ENCODE data around the gene PEX14. TPM values are rescaled to one million over a fixed set of nuclear protein-coding genes. Genes with fewer than 3 reads are reported as not detected.
A peak's percentile ranks its signal among the peaks of the same experiment; 100 is the strongest.

Gene PEX14
- polyA plus RNA-seq, 3 donors: 2.2 to 8.8 (median 2.7) TPM

- H3K79me2 ChIP-seq (ENCODE audit: insufficient read depth, low read length): no peaks in the 10 kb centered on the region
- H3K4me2 ChIP-seq (replicated peaks; ENCODE audit: extremely low read depth, low read length, poor library complexity, severe bottlenecking): no peak overlapping the region
- H3K36me3 Mint-ChIP-seq: no peaks in the 10 kb centered on the region
- WGBS (ENCODE audit: insufficient coverage): 89% methylated on average over 9 of the region's 10 CpGs
- no peaks in the 10 kb centered on the region for H3K9me3 Mint-ChIP-seq
- H3K27me3 ChIP-seq (ENCODE audit: control insufficient read depth in 2 of 2, insufficient read depth in 2 of 2, low read length in 2 of 2): no peaks in the 10 kb centered on the region
- no peak overlapping the region for H2AFZ ChIP-seq (ENCODE audit: insufficient read depth, low read depth, low read length, poor library complexity, severe bottlenecking)
- H3K9ac ChIP-seq (ENCODE audit: insufficient read depth, low read length, poor library complexity, severe bottlenecking): no peak overlapping the region
- intact Hi-C loops (cut with micrococcal nuclease): no loop called here
- H3K4me1 Mint-ChIP-seq: peaks cover 1% of the 10 kb centered on the region
- H3K27ac Mint-ChIP-seq: peak overlapping the region in 1 of 7 donors; percentile 8
- H3K4me3 ChIP-seq (replicated peaks in 1 of 3; ENCODE audit: low read depth in 2 of 3, low read length in 3 of 3): no peak overlapping the region
- H3K36me3 ChIP-seq (replicated peaks in 1 of 2; ENCODE audit: control insufficient read depth in 1 of 2, insufficient read depth in 2 of 2, low read length in 2 of 2): no peaks in the 10 kb centered on the region
- H3K27ac ChIP-seq (ENCODE audit: low read depth in 1 of 2, low read length in 2 of 2): no peak overlapping the region
- peaks cover 4 to 7% (median 5%) of the 10 kb centered on the region in 3 donors for H3K27me3 Mint-ChIP-seq (ENCODE audit: low read depth in 3 of 3)
- no peaks in the 10 kb centered on the region for H4K20me1 ChIP-seq (ENCODE audit: insufficient read depth, low read length)
- no peaks in the 10 kb centered on the region for H3K9me3 ChIP-seq (replicated peaks in 1 of 2; ENCODE audit: control insufficient read depth in 1 of 2, insufficient read depth in 1 of 2, low read length in 2 of 2)
- no peak for DNase-seq
- no peak overlapping the region for H3K4me3 Mint-ChIP-seq
- TF ChIP-seq CTCF (IDR thresholded peaks at IDR 0.05): no peak
- H3K4me1 ChIP-seq (ENCODE audit: control insufficient read depth in 1 of 2, insufficient read depth in 2 of 2, low read length in 2 of 2): no peaks in the 10 kb centered on the region
Measured at GRCh38 chr1:10670190-10670589, 195.4 kb downstream of the PEX14 start.

GRCh38 chr1:10671090-10671489 is 196.3 kb downstream of the PEX14 start:
- Mint-ChIP-seq H3K4me3 (no peak overlapping the region), H3K4me1 (peaks cover 1% of the 10 kb centered on the region), H3K27ac (peak overlapping the region in 1 of 7 donors; percentile 30), H3K27me3 (ENCODE audit: low read depth in 3 of 3) (peaks cover 4 to 7% (median 5%) of the 10 kb centered on the region in 3 donors), H3K36me3 (no peaks in the 10 kb centered on the region), H3K9me3 (no peaks in the 10 kb centered on the region)
- no peak overlapping the region for H3K4me3 ChIP-seq (replicated peaks in 1 of 3; ENCODE audit: low read depth in 2 of 3, low read length in 3 of 3)
- no peaks in the 10 kb centered on the region for H3K36me3 ChIP-seq (replicated peaks in 1 of 2; ENCODE audit: control insufficient read depth in 1 of 2, insufficient read depth in 2 of 2, low read length in 2 of 2)
- intact Hi-C loops (cut with micrococcal nuclease): no loop called here
- no peaks in the 10 kb centered on the region for H3K79me2 ChIP-seq (ENCODE audit: insufficient read depth, low read length)
- no peak overlapping the region for H3K27ac ChIP-seq (ENCODE audit: low read depth in 1 of 2, low read length in 2 of 2)
- H3K4me1 ChIP-seq (ENCODE audit: control insufficient read depth in 1 of 2, insufficient read depth in 2 of 2, low read length in 2 of 2): no peaks in the 10 kb centered on the region
- H3K9ac ChIP-seq (ENCODE audit: insufficient read depth, low read length, poor library complexity, severe bottlenecking): no peak overlapping the region
- no peak for TF ChIP-seq CTCF (IDR thresholded peaks at IDR 0.05)
- no peak for DNase-seq
- 14% methylated on average over 13 of the region's 18 CpGs for WGBS (ENCODE audit: insufficient coverage)
- H3K4me2 ChIP-seq (replicated peaks; ENCODE audit: extremely low read depth, low read length, poor library complexity, severe bottlenecking): no peak overlapping the region
- no peaks in the 10 kb centered on the region for H4K20me1 ChIP-seq (ENCODE audit: insufficient read depth, low read length)
- H3K9me3 ChIP-seq (replicated peaks in 1 of 2; ENCODE audit: control insufficient read depth in 1 of 2, insufficient read depth in 1 of 2, low read length in 2 of 2): no peaks in the 10 kb centered on the region
- no peaks in the 10 kb centered on the region for H3K27me3 ChIP-seq (ENCODE audit: control insufficient read depth in 2 of 2, insufficient read depth in 2 of 2, low read length in 2 of 2)
- no peak overlapping the region for H2AFZ ChIP-seq (ENCODE audit: insufficient read depth, low read depth, low read length, poor library complexity, severe bottlenecking)

Measured in CD14-positive monocyte (primary cell).